GM23338 (cell line): Measurements from ENCODE around the gene CELSR3.

Experiments used
- CREB1 ChIP-seq: fragments of 250-450 bp; sonication (Bioruptor Pico); IDR thresholded peaks from 2 replicates; pipeline ENCODE4 v1.5.0; 2020; ENCODE audit warnings: low read depth, mild to moderate bottlenecking, moderate library complexity
- EZH2 ChIP-seq: fragments of 200-600 bp; sonication (generic); IDR thresholded peaks from one replicate; pipeline ENCODE4 v1.8.0; 2017; ENCODE audit warnings: antibody characterized with exemption, mild to moderate bottlenecking, low read depth; ENCODE audit not compliant: unreplicated experiment
- EZH2phosphoT487 ChIP-seq: fragments of 200-600 bp; sonication (generic); IDR thresholded peaks from one replicate; pipeline ENCODE4 v1.8.1; 2018; ENCODE audit warnings: antibody characterized with exemption; ENCODE audit not compliant: unreplicated experiment
- JUNB ChIP-seq: IDR thresholded peaks from one replicate; pipeline ENCODE4 v1.6.1; 2016; ENCODE audit warnings: antibody characterized with exemption; ENCODE audit not compliant: unreplicated experiment
- NANOG ChIP-seq: IDR thresholded peaks from 2 replicates; pipeline ENCODE4 v1.6.1; 2016; ENCODE audit warnings: antibody characterized with exemption, borderline replicate concordance
- POLR2AphosphoS5 ChIP-seq: IDR thresholded peaks from 2 replicates; pipeline ENCODE4 v1.6.1; 2016; ENCODE audit warnings: antibody characterized with exemption, low read depth
- STAT1 ChIP-seq: IDR thresholded peaks from one replicate; pipeline ENCODE4 v1.6.1; 2016; ENCODE audit warnings: antibody characterized with exemption; ENCODE audit not compliant: unreplicated experiment
- ZNF331 ChIP-seq: fragments of 250-450 bp; sonication (Bioruptor Pico); IDR thresholded peaks from 2 replicates; pipeline ENCODE4 v1.5.0; 2020; ENCODE audit warnings: low read depth, mild to moderate bottlenecking, moderate library complexity
- TF ChIP-seq, protein P1 (sequence below), 2 experiments: fragments of 200-600 bp in 1 of 2; sonication (generic) in 1 of 2; conservative IDR thresholded peaks; 2 replicates each; pipeline versions ENCODE4 v1.5.1 to v1.6.1; 2016 to 2017; ENCODE audit warnings: antibody characterized with exemption in 2 of 2, low read depth in 2 of 2, mild to moderate bottlenecking in 2 of 2, moderate library complexity in 1 of 2
- TF ChIP-seq, protein P2 (sequence below): IDR thresholded peaks from 2 replicates; pipeline ENCODE4 v1.6.1; 2016; ENCODE audit warnings: antibody characterized with exemption
- TF ChIP-seq, protein P3 (sequence below): IDR thresholded peaks from one replicate; pipeline ENCODE4 v1.6.1; 2018; ENCODE audit warnings: antibody characterized with exemption; ENCODE audit not compliant: unreplicated experiment

DNA sequence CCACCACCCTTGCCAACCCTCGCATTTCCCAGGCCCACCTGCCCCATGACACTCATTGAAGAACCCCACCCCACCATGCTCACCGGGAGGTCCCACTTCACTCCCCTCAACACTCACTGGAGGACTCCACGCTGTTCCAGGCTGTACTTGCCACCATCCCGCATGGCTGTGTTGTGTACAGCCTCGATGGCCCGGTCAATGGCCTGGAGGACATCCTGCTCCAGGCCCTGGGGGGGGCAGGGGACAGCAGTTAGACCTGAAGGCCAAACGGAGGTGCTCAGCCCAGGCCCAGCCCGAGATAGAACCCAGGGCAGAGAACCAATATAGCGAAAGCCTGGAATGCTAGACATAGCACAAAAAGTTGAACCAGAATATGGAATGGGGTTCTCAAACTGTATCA is 20.1 kb upstream of the CELSR3 start:
- TF ChIP-seq, protein P1, sequence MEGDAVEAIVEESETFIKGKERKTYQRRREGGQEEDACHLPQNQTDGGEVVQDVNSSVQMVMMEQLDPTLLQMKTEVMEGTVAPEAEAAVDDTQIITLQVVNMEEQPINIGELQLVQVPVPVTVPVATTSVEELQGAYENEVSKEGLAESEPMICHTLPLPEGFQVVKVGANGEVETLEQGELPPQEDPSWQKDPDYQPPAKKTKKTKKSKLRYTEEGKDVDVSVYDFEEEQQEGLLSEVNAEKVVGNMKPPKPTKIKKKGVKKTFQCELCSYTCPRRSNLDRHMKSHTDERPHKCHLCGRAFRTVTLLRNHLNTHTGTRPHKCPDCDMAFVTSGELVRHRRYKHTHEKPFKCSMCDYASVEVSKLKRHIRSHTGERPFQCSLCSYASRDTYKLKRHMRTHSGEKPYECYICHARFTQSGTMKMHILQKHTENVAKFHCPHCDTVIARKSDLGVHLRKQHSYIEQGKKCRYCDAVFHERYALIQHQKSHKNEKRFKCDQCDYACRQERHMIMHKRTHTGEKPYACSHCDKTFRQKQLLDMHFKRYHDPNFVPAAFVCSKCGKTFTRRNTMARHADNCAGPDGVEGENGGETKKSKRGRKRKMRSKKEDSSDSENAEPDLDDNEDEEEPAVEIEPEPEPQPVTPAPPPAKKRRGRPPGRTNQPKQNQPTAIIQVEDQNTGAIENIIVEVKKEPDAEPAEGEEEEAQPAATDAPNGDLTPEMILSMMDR (conservative IDR thresholded peaks at IDR 0.05; ENCODE audit: low read depth in 2 of 2), result no peak
- TF ChIP-seq POLR2AphosphoS5, result no peak
- TF ChIP-seq EZH2, result no peak
- no peak for TF ChIP-seq CREB1 (CRISPR knock-in tag)
- TF ChIP-seq JUNB, result no peak
- TF ChIP-seq EZH2phosphoT487, result no peak
- TF ChIP-seq, protein P2, sequence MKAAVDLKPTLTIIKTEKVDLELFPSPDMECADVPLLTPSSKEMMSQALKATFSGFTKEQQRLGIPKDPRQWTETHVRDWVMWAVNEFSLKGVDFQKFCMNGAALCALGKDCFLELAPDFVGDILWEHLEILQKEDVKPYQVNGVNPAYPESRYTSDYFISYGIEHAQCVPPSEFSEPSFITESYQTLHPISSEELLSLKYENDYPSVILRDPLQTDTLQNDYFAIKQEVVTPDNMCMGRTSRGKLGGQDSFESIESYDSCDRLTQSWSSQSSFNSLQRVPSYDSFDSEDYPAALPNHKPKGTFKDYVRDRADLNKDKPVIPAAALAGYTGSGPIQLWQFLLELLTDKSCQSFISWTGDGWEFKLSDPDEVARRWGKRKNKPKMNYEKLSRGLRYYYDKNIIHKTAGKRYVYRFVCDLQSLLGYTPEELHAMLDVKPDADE, result no peak
- TF ChIP-seq, protein P3, sequence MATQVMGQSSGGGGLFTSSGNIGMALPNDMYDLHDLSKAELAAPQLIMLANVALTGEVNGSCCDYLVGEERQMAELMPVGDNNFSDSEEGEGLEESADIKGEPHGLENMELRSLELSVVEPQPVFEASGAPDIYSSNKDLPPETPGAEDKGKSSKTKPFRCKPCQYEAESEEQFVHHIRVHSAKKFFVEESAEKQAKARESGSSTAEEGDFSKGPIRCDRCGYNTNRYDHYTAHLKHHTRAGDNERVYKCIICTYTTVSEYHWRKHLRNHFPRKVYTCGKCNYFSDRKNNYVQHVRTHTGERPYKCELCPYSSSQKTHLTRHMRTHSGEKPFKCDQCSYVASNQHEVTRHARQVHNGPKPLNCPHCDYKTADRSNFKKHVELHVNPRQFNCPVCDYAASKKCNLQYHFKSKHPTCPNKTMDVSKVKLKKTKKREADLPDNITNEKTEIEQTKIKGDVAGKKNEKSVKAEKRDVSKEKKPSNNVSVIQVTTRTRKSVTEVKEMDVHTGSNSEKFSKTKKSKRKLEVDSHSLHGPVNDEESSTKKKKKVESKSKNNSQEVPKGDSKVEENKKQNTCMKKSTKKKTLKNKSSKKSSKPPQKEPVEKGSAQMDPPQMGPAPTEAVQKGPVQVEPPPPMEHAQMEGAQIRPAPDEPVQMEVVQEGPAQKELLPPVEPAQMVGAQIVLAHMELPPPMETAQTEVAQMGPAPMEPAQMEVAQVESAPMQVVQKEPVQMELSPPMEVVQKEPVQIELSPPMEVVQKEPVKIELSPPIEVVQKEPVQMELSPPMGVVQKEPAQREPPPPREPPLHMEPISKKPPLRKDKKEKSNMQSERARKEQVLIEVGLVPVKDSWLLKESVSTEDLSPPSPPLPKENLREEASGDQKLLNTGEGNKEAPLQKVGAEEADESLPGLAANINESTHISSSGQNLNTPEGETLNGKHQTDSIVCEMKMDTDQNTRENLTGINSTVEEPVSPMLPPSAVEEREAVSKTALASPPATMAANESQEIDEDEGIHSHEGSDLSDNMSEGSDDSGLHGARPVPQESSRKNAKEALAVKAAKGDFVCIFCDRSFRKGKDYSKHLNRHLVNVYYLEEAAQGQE, result no peak
- no peak for TF ChIP-seq NANOG
- TF ChIP-seq ZNF331 (CRISPR knock-in tag), result no peak
- no peak for TF ChIP-seq STAT1
